IgD-negative memory B cell (primary cell): ENCODE results near the gene WDR72. TPM values are rescaled to one million over a fixed set of nuclear protein-coding genes. Genes with fewer than 3 reads are reported as not detected.

Experiments
- H3K27ac Mint-ChIP-seq, 3 donors: one replicate each; pipeline ENCODE4 v1.8.0; 2020 to 2022; ENCODE audit warnings: mild to moderate bottlenecking in 3 of 3, mixed read lengths in 3 of 3, moderate library complexity in 1 of 3
- H3K27me3 Mint-ChIP-seq: one replicate; pipeline ENCODE4 v1.8.0; 2021; ENCODE audit warnings: mixed read lengths
- H3K36me3 Mint-ChIP-seq: one replicate; pipeline ENCODE4 v1.8.0; 2020; ENCODE audit warnings: mild to moderate bottlenecking, mixed read lengths
- H3K4me1 Mint-ChIP-seq, 3 donors: one replicate each; pipeline ENCODE4 v1.8.0; 2020 to 2022; ENCODE audit warnings: mixed read lengths in 3 of 3, mild to moderate bottlenecking in 1 of 3
- H3K4me3 Mint-ChIP-seq, 4 donors: one replicate each; pipeline ENCODE4 v1.8.0; 2020 to 2022; ENCODE audit warnings: mild to moderate bottlenecking in 4 of 4, mixed read lengths in 4 of 4, moderate library complexity in 3 of 4
- H3K9me3 Mint-ChIP-seq, 3 donors: one replicate each; pipeline ENCODE4 v1.8.0; 2020 to 2021; ENCODE audit warnings: mixed read lengths in 3 of 3, mild to moderate bottlenecking in 1 of 3
- polyA plus RNA-seq: library from polyadenylated mRNA; unstranded; fragments of 300-500 nt; fragmentation: Illumina TruSeq; gene quantifications from one replicate; pipeline ENCODE4 v1.2.3, GENCODE V29; 2021

The WDR72 gene
- polyA plus RNA-seq, 1 donor from 2014 or later = 0.04 TPM

DNA sequence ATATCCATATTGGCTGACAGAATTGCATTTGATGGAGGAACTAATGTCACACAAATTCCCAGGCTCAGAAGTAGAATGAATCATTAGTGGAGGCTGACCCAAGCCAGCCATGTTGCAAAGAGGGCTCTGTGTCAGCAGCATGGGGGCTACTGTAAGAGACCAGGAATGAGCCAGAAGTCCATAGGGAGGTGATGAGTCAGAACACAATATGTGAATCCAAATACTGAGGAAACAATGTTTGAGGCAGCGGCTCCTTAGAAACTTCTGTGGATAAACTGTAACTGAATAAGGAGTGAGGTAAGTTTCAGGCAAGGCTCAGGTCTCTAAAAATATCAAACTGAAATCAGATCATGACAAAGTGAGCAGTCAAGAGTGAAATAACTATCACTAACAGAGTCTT is 170.7 kb downstream of the WDR72 start:
- Mint-ChIP-seq H3K27me3 (no peaks in the 10 kb centered on the region), H3K4me1 (peaks cover 0 to 3% (median 0%) of the 10 kb centered on the region in 3 donors), H3K9me3 (peaks cover 0 to 1% (median 0%) of the 10 kb centered on the region in 3 donors), H3K36me3 (no peaks in the 10 kb centered on the region), H3K4me3 (no peak overlapping the region), H3K27ac (no peak overlapping the region)

DNA sequence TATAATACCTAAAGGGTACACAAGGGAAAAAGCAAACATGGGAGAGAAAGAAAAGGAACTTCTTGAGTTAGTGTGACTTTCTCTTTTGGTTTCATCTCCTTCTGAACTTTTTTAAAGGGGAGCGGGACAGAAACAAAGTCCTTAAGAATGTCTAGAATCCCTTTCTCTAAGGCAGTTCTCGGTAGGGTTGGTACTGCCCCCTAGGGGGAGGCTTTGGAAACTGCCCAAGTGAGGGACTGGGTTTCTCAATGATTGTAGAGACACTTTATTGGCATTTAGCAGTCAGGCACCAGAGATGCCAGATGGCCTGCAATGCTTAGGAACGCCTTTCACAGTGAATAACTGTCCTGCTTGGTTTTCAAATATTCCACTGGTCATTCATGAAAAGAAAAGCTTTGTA is 172.7 kb downstream of the WDR72 start:
- peaks cover 0 to 3% (median 0%) of the 10 kb centered on the region in 3 donors for H3K4me1 Mint-ChIP-seq
- no peaks in the 10 kb centered on the region for H3K27me3 Mint-ChIP-seq
- no peak overlapping the region for H3K27ac Mint-ChIP-seq
- H3K9me3 Mint-ChIP-seq = peaks cover 0 to 1% (median 0%) of the 10 kb centered on the region in 3 donors
- no peak overlapping the region for H3K4me3 Mint-ChIP-seq
- H3K36me3 Mint-ChIP-seq = no peaks in the 10 kb centered on the region

DNA sequence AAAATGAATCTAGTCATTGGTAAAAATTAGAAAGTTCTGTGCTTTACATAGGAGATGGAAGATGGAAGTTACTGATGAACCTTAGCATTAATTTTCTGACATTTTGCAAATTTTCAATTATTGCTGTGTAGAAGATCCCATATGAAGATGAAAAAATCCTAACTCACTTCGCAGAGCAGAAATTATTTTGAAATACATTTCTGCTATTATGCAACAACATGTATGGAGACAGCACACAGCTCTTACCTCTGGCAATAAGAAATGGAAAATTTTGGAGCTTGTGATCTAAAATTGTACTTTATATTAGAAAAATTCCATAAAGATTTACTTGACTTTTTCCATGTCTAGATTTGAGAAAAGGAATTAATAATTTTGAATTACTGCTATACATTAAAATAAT is 177.9 kb downstream of the WDR72 start:
- no peaks in the 10 kb centered on the region for H3K27me3 Mint-ChIP-seq
- no peak overlapping the region for H3K4me3 Mint-ChIP-seq
- no peaks in the 10 kb centered on the region for H3K9me3 Mint-ChIP-seq
- no peaks in the 10 kb centered on the region for H3K36me3 Mint-ChIP-seq
- H3K27ac Mint-ChIP-seq = no peak overlapping the region
- H3K4me1 Mint-ChIP-seq = peaks cover 0 to under 1% (median 0%) of the 10 kb centered on the region in 3 donors

DNA sequence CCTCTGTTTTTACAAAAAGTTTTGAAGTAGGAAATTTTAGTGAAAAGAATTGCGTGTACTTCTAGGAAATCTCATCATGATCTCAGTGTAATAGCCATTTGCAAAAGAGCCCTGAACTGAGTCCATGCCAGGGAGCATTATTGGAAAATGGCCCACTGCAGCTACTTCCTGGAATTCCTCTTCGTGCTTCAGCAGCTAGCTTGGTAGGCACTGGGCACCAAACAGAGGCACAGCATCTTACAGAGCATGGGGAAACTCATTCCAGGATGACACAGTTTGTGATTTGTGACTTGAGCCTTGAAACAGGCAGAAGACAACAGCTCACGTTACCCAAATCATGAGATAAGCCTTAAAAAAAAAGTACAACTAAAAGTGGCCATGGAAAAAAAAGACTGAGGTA is 179.1 kb downstream of the WDR72 start:
- no peak overlapping the region for H3K27ac Mint-ChIP-seq
- H3K36me3 Mint-ChIP-seq = no peaks in the 10 kb centered on the region
- H3K4me1 Mint-ChIP-seq = no peaks in the 10 kb centered on the region
- H3K27me3 Mint-ChIP-seq = no peaks in the 10 kb centered on the region
- H3K4me3 Mint-ChIP-seq = no peak overlapping the region
- H3K9me3 Mint-ChIP-seq = no peaks in the 10 kb centered on the region

DNA sequence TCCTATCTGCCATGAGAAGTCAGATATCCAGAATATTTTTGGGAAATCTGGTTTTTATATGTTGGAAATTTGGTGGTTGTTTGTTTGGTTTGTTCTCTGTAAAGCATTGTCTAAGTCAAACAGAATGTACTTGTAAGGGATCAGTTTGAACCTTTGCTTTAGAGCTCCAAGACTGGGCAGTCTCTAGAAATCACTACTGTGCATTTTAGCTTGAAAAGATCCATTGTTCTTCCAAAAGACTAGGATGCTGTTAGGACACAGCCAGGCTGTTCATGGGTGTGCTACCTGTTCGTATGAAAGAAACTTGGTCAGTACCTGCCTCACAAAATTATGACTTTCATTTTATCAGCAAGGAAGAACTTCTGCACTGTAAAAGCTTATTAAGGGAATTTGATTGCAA is 182.6 kb downstream of the WDR72 start:
- H3K27ac Mint-ChIP-seq = no peak overlapping the region
- no peaks in the 10 kb centered on the region for H3K4me1 Mint-ChIP-seq
- peaks cover 0 to 3% (median 0%) of the 10 kb centered on the region in 3 donors for H3K9me3 Mint-ChIP-seq
- no peaks in the 10 kb centered on the region for H3K36me3 Mint-ChIP-seq
- no peak overlapping the region for H3K4me3 Mint-ChIP-seq
- no peaks in the 10 kb centered on the region for H3K27me3 Mint-ChIP-seq

GRCh38 chr15:53573091-53573490 is 186.4 kb downstream of the WDR72 start:
- H3K4me1 Mint-ChIP-seq = no peaks in the 10 kb centered on the region
- H3K27ac Mint-ChIP-seq = no peak overlapping the region
- no peaks in the 10 kb centered on the region for H3K36me3 Mint-ChIP-seq
- no peaks in the 10 kb centered on the region for H3K27me3 Mint-ChIP-seq
- no peak overlapping the region for H3K4me3 Mint-ChIP-seq
- H3K9me3 Mint-ChIP-seq = peaks cover 5 to 8% (median 5%) of the 10 kb centered on the region in 3 donors

DNA sequence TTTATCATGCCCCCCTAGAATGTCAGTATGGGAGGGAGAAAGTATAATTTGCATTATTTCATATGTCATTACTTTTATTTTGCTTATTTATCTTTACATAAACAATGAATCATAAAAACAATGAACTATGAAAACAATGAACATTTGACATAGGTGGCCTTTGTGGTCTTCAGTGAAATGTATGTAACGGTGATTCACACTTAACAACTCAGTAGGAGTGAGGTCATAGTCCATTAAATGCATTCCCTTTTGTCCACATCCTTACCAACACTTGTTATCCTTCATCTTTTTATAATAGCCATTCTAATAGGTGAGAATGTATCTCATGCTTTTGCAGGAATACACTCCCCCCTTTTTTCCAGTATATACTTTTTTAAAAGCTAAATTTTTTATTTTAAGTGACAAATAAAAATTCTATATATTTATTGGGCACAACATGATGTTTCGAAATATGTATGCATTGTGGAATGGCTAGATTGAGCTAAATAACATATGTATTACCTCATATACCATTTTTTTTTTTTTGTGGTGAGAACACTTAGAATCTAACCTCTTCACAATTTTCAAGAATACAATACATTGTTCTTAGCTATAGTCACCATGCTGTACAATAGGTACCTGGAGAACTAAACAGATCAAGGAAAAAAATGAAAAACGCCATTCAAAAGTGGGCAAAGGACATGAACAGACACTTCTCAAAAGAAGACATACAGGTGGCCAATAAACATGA is 189.5 kb downstream of the WDR72 start:
- Mint-ChIP-seq H3K4me3 (no peak overlapping the region), H3K27me3 (no peaks in the 10 kb centered on the region), H3K36me3 (no peaks in the 10 kb centered on the region), H3K27ac (no peak overlapping the region), H3K9me3 (peaks cover 5 to 8% (median 5%) of the 10 kb centered on the region in 3 donors), H3K4me1 (no peaks in the 10 kb centered on the region)

DNA sequence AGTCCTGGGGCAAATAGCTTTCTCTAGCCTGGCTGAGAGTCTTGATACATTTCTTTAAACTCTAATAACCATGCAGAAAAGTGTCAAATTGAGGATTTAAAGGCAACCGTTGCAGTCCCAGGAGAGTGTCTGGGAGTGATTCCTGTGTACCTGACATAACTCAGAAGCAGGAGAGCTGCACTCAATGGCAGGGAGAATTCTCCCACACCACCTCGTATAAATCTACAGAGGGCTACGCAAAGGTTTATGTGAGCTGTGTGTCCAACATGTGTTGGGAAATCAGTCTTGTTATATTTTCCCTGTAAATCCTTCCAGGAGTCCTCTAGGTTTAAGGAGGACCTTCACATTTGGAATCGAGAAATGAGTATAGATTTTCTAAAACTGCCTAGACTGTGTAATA is 192.6 kb downstream of the WDR72 start:
- Mint-ChIP-seq H3K4me1 (no peaks in the 10 kb centered on the region), H3K27me3 (no peaks in the 10 kb centered on the region), H3K4me3 (no peak overlapping the region), H3K36me3 (no peaks in the 10 kb centered on the region), H3K27ac (no peak overlapping the region), H3K9me3 (peaks cover 3 to 8% (median 5%) of the 10 kb centered on the region in 3 donors)

DNA sequence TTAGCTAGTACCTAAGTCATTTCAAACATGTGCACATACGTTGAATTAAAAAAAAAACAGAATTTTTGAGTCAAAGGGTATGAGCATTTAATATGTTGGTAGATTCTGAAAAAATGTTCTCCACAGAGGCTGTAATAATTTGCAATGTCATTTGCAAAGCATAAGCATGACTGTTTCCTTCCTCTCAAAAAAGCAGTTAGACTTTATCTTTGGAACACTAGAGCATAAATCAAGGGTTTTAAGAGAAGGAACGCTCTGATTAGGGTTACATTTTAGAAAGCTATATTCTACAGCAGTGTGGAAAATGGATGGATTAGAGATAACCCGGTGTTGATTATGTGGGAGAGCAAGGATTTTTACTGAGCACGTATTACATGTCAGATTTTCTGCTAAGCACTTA is 193.7 kb downstream of the WDR72 start:
- Mint-ChIP-seq H3K27ac (no peak overlapping the region), H3K4me1 (no peaks in the 10 kb centered on the region), H3K36me3 (no peaks in the 10 kb centered on the region), H3K27me3 (no peaks in the 10 kb centered on the region), H3K9me3 (peaks cover 2 to 6% (median 3%) of the 10 kb centered on the region in 3 donors), H3K4me3 (no peak overlapping the region)

DNA sequence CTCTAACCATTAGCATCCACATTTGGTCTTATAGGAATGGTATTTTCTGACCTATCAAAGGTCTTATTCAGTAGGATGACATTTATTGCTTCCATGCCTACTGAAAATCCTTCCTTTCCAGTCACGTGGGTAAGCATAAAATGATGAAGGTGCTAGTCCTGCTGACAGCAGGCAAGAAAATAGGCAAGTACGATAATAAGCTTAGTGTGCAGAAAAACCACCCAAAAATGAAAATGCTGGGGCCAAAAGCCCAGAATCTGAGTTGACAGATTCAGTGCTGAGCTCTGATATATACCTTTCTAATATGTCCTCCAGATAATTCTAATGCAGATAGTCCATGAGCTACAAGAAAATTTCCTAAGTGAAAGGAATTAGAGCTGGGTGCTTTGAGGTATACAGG is 194.8 kb downstream of the WDR72 start:
- Mint-ChIP-seq H3K27ac (no peak overlapping the region), H3K4me1 (no peaks in the 10 kb centered on the region), H3K9me3 (peaks cover 0 to 2% (median 0%) of the 10 kb centered on the region in 3 donors), H3K36me3 (no peaks in the 10 kb centered on the region), H3K4me3 (no peak overlapping the region), H3K27me3 (no peaks in the 10 kb centered on the region)

GRCh38 chr15:53563627-53564026 is 195.8 kb downstream of the WDR72 start:
- no peaks in the 10 kb centered on the region for H3K4me1 Mint-ChIP-seq
- H3K9me3 Mint-ChIP-seq = no peaks in the 10 kb centered on the region

DNA sequence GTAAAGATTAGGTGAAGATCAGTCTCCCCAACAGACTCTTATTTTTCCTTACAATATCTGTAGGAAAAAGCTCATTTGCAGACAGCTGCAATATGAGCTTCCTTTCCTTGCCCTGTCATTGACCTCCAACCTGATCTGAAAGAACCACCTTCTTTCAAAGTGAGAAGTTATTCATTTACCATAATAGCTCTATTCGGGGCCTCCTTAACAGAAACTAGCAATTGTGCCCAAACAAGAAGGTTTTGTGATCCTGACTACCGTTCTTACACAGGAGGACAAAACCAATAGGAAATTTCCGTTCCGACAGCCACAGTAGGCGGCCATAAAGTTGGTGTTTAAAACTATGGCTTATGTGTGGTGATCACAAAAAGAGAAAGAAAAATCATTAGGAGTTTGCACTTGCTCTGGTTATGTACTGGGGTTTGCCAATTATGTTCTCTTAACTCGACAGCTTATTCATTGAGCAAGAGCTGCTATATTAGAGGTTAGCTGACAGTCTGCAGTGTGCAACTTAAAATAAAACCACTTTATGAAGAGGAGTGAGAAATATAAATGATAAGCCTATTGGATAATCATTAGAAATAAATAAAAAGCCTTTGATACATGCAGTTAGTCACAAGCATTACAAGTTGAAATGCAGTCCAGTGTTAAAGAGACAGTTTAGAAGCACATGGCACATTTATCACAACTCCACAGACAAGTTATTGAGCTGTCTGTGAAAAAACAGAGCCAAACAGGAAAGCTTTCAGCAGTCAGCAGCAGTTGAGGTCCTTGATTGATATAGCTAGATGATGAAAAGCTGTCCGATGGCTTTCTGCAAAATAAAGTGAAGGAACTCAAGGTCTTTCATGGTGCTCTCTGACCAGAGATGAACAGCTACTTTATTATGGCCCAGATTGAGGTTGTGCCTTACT is 199.8 kb downstream of the WDR72 start:
- peaks cover 0 to 2% (median 0%) of the 10 kb centered on the region in 3 donors for H3K9me3 Mint-ChIP-seq
- H3K4me1 Mint-ChIP-seq = no peaks in the 10 kb centered on the region

More at GRCh38 chr15:53563627-53564026, 195.8 kb downstream of the WDR72 start:
- Mint-ChIP-seq H3K27ac (no peak overlapping the region), H3K4me3 (no peak overlapping the region), H3K36me3 (no peaks in the 10 kb centered on the region), H3K27me3 (no peaks in the 10 kb centered on the region)

GRCh38 chr15:53558384-53558783 is 201.1 kb downstream of the WDR72 start:
- H3K9me3 Mint-ChIP-seq = peaks cover 0 to 2% (median 2%) of the 10 kb centered on the region in 3 donors
- no peaks in the 10 kb centered on the region for H3K4me1 Mint-ChIP-seq
- H3K36me3 Mint-ChIP-seq = no peaks in the 10 kb centered on the region
- no peak overlapping the region for H3K27ac Mint-ChIP-seq
- no peak overlapping the region for H3K4me3 Mint-ChIP-seq
- peaks cover 2% of the 10 kb centered on the region for H3K27me3 Mint-ChIP-seq

More for the DNA sequence above, 199.8 kb downstream of the WDR72 start:
- H3K27me3 Mint-ChIP-seq = no peaks in the 10 kb centered on the region
- no peak overlapping the region for H3K27ac Mint-ChIP-seq
- H3K4me3 Mint-ChIP-seq = no peak overlapping the region
- H3K36me3 Mint-ChIP-seq = no peaks in the 10 kb centered on the region

- Mint-ChIP-seq H3K4me1 (no peaks in the 10 kb centered on the region), H3K27me3 (peaks cover 2% of the 10 kb centered on the region), H3K27ac (no peak overlapping the region), H3K4me3 (no peak overlapping the region), H3K9me3 (peaks cover 0 to 2% (median 2%) of the 10 kb centered on the region in 3 donors), H3K36me3 (no peaks in the 10 kb centered on the region)
Measured at GRCh38 chr15:53555226-53555625, 204.2 kb downstream of the WDR72 start.

GRCh38 chr15:53549697-53550305 is 209.7 kb downstream of the WDR72 start:
- no peaks in the 10 kb centered on the region for H3K36me3 Mint-ChIP-seq
- no peaks in the 10 kb centered on the region for H3K4me1 Mint-ChIP-seq
- H3K27me3 Mint-ChIP-seq = peaks cover 2% of the 10 kb centered on the region
- H3K27ac Mint-ChIP-seq = no peak overlapping the region
- H3K4me3 Mint-ChIP-seq = no peak overlapping the region
- peaks cover 0 to 2% (median 0%) of the 10 kb centered on the region in 3 donors for H3K9me3 Mint-ChIP-seq
